Lower leg skin (tissue), 3 donors: ENCODE data around the gene CREB5.

Experiments
- CTCF ChIP-seq, 3 donors: fragments of 450-650 bp; IDR thresholded peaks; one replicate each; pipeline ENCODE4 v1.5.1; 2016; ENCODE audit warnings: antibody characterized with exemption in 3 of 3, mild to moderate bottlenecking in 3 of 3, moderate library complexity in 2 of 3
- POLR2A ChIP-seq, 2 donors: fragments of 450-650 bp; IDR thresholded peaks; one replicate each; pipeline ENCODE4 v1.6.1; 2016 to 2017; ENCODE audit warnings: antibody characterized with exemption in 2 of 2, mild to moderate bottlenecking in 1 of 2, moderate library complexity in 1 of 2

- no peak for TF ChIP-seq POLR2A (IDR thresholded peaks at IDR 0.05)
- no peak for TF ChIP-seq CTCF (IDR thresholded peaks at IDR 0.05)
Observed at GRCh38 chr7:28704706-28705105, 292.4 kb downstream of the CREB5 start.
